AG09319 (cell line): Measurements from ENCODE around the gene KAT2A.

ENCODE experiments used
- DNase-seq: peaks from one replicate; pipeline ENCODE4 v3.0.0-alpha.2; 2010; ENCODE audit warnings: low read depth; ENCODE audit errors: extremely low read depth
- CTCF ChIP-seq: IDR thresholded peaks from 2 replicates; pipeline ENCODE4 v1.5.1; 2011; ENCODE audit warnings: low read depth, mild to moderate bottlenecking, inconsistent platforms, low read length, moderate library complexity

Gene KAT2A

GRCh38 chr17:42075789-42076188 lies 45.4 kb downstream of the KAT2A start:
- TF ChIP-seq CTCF: no peak
- DNase-seq: no peak

GRCh38 chr17:42072323-42073187 lies 48.6 kb downstream of the KAT2A start:
- TF ChIP-seq CTCF: no peak
- no peak for DNase-seq

- DNase-seq: no peak
- TF ChIP-seq CTCF: no peak
Observed at GRCh38 chr17:42071810-42072209, 49.4 kb downstream of the KAT2A start.

GRCh38 chr17:42068979-42069378 lies 52.2 kb downstream of the KAT2A start:
- TF ChIP-seq CTCF: no peak
- DNase-seq: no peak

GRCh38 chr17:42067371-42068091 lies 53.6 kb downstream of the KAT2A start:
- no peak for DNase-seq
- peak; percentile 89 for TF ChIP-seq CTCF

- TF ChIP-seq CTCF: no peak
- no peak for DNase-seq
Observed at GRCh38 chr17:42065201-42065600, 56.0 kb downstream of the KAT2A start.
